A673 (cell line): ENCODE data around the gene HNRNPA1L2. TPM values are rescaled to one million over a fixed set of nuclear protein-coding genes. Genes with fewer than 3 reads are reported as not detected.
"Not testable (repeated sequence)": the region's sequence is repeated elsewhere in the genome, so short reads cannot be mapped to it uniquely, and the experiment has no call there.

Source experiments
- BruUV-seq: library from RNA; stranded (reverse); fragments of 400-500 nt; replicated peaks from 2 replicates; lab custom pipeline; 2021; lab: Mats Ljungman, UMichigan
- CTCF ChIA-PET: fragments of 300-600 bp; sonication (Branson Sonifier 250); formaldehyde crosslinking; loops from one replicate; lab custom pipeline; 2022; ENCODE audit warnings: antibody characterized with exemption; lab: Charles Lee
- POLR2A ChIA-PET: fragments of 300-600 bp; sonication (Branson Sonifier 250); formaldehyde crosslinking; loops from one replicate; lab custom pipeline; 2022; ENCODE audit warnings: antibody characterized with exemption; ENCODE audit not compliant: low non-redundant PET; lab: Charles Lee
- DNase-seq: peaks from one replicate; pipeline ENCODE4 v3.0.0-alpha.2; 2015; ENCODE audit warnings: low spot score
- H3K27ac ChIP-seq: fragments of 200-600 bp; sonication (generic); 2 replicates; pipeline ENCODE4 v1.5.1; 2016; ENCODE audit warnings: mixed run types, low read depth, mild to moderate bottlenecking, mixed read lengths, antibody characterized with exemption, low read length; ENCODE audit not compliant: poor library complexity, severe bottlenecking
- H3K27me3 ChIP-seq: fragments of 200-600 bp; sonication (generic); replicated peaks from 2 replicates; pipeline ENCODE4 v1.6.1; 2017; ENCODE audit warnings: mixed run types, low read depth, mild to moderate bottlenecking, mixed read lengths, antibody characterized with exemption, low read length; ENCODE audit not compliant: insufficient read depth, poor library complexity
- H3K36me3 ChIP-seq: fragments of 200-600 bp; sonication (generic); 2 replicates; pipeline ENCODE4 v1.6.1; 2016; ENCODE audit warnings: mixed run types, mild to moderate bottlenecking, mixed read lengths, antibody characterized with exemption, low read length; ENCODE audit not compliant: insufficient read depth, poor library complexity, severe bottlenecking
- H3K4me1 ChIP-seq: fragments of 200-600 bp; sonication (generic); 2 replicates; pipeline ENCODE4 v1.6.1; 2017; ENCODE audit warnings: mixed run types, mild to moderate bottlenecking, mixed read lengths, antibody characterized with exemption, low read length; ENCODE audit not compliant: insufficient read depth, poor library complexity, severe bottlenecking
- H3K4me3 ChIP-seq: fragments of 200-600 bp; sonication (generic); 2 replicates; pipeline ENCODE4 v1.5.1; 2016; ENCODE audit warnings: low read depth, mixed run types, mild to moderate bottlenecking, mixed read lengths, low read length; ENCODE audit not compliant: poor library complexity, severe bottlenecking
- H3K9me3 ChIP-seq: fragments of 200-600 bp; sonication (generic); 2 replicates; pipeline ENCODE4 v1.6.1; 2016; ENCODE audit warnings: mixed run types, low read depth, mild to moderate bottlenecking, mixed read lengths, antibody characterized with exemption, low read length; ENCODE audit not compliant: poor library complexity, severe bottlenecking
- EZH2 ChIP-seq: fragments of 200-600 bp; sonication (generic); IDR thresholded peaks from 2 replicates; pipeline ENCODE4 v1.6.1; 2017; ENCODE audit warnings: borderline replicate concordance, low read depth, mild to moderate bottlenecking, mixed read lengths, antibody characterized with exemption, low read length; ENCODE audit not compliant: poor library complexity, severe bottlenecking
- intact Hi-C: fragments of 100-400 bp; cut with micrococcal nuclease; formaldehyde crosslinking; loops from one replicate; pipeline ENCODE4 v1.10.0; 2022; ENCODE audit not compliant: unreplicated experiment
- total RNA-seq: library from RNA; stranded (reverse); gene quantifications from 2 replicates; pipeline ENCODE4 v1.2.3, GENCODE V29; 2021
- TF ChIP-seq, protein P1 (sequence below): fragments of 300-800, 200-600 bp; sonication (generic); conservative IDR thresholded peaks from 2 replicates; pipeline ENCODE4 v1.5.1; 2017; ENCODE audit warnings: low read depth, mild to moderate bottlenecking, antibody characterized with exemption, low read length, moderate library complexity, mixed read lengths

The HNRNPA1L2 gene
- total RNA-seq, 1 experiment from 2014 or later, result 10.1 TPM

- BruUV-seq, result TSS peak; percentile 77
- Histone ChIP-seq H3K4me1 (no peaks in the 10 kb centered on the region), H3K27ac (peak overlapping the region; percentile 72), H3K4me3 (peak overlapping the region; percentile 78), H3K27me3 (no peaks in the 10 kb centered on the region), H3K36me3 (no peaks in the 10 kb centered on the region), H3K9me3 (no peaks in the 10 kb centered on the region)
- CTCF ChIA-PET, result no interaction called here
- POLR2A ChIA-PET, result interaction anchor here (0.5 kb wide), 1 partner anchor 76 kb away, joined by 3 read pairs; no protein-coding TSS in a partner anchor
- DNase-seq, result peak; percentile 94
- TF ChIP-seq EZH2, result no peak
- TF ChIP-seq, protein P1, sequence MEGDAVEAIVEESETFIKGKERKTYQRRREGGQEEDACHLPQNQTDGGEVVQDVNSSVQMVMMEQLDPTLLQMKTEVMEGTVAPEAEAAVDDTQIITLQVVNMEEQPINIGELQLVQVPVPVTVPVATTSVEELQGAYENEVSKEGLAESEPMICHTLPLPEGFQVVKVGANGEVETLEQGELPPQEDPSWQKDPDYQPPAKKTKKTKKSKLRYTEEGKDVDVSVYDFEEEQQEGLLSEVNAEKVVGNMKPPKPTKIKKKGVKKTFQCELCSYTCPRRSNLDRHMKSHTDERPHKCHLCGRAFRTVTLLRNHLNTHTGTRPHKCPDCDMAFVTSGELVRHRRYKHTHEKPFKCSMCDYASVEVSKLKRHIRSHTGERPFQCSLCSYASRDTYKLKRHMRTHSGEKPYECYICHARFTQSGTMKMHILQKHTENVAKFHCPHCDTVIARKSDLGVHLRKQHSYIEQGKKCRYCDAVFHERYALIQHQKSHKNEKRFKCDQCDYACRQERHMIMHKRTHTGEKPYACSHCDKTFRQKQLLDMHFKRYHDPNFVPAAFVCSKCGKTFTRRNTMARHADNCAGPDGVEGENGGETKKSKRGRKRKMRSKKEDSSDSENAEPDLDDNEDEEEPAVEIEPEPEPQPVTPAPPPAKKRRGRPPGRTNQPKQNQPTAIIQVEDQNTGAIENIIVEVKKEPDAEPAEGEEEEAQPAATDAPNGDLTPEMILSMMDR, result no peak
- intact Hi-C loops, result loop anchor here (1.0 kb wide), 1 partner anchor 35 kb away; the partner anchor contains the start of gene SUGT1
These were observed 24.9 kb upstream of the HNRNPA1L2 start for GRCh38 chr13:52617070-52618060.

DNA sequence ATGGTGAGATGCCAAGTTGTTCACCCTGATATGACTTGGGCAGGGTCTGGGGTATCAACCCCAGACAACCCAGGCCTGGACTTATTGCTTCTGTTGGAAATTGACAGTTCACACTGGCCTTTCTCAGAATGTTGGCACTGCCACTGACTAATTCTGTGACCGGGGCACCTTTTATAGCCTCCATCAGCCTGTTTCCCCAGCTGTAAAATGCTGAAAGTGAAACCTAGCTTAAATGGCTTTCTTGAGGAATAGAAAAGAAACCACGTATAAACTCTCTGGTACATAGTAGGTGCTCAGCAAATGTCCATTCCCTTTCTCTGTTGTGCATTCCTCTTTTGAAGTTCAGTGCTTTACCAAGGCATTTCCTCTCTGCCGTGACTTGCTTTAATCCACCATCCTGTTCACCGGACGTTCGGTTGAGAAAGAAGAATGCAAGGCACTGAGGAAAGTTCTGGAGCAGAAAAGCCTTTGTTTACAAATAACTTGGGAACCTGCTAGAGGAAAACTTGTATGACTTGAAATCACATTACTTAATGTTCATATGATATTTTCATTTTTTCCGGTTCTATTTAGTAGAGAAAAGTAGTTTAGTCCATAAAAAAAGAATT, 11.0 kb upstream of the HNRNPA1L2 start:
- BruUV-seq, H3K4me3 ChIP-seq: not testable (repeated sequence)

DNA sequence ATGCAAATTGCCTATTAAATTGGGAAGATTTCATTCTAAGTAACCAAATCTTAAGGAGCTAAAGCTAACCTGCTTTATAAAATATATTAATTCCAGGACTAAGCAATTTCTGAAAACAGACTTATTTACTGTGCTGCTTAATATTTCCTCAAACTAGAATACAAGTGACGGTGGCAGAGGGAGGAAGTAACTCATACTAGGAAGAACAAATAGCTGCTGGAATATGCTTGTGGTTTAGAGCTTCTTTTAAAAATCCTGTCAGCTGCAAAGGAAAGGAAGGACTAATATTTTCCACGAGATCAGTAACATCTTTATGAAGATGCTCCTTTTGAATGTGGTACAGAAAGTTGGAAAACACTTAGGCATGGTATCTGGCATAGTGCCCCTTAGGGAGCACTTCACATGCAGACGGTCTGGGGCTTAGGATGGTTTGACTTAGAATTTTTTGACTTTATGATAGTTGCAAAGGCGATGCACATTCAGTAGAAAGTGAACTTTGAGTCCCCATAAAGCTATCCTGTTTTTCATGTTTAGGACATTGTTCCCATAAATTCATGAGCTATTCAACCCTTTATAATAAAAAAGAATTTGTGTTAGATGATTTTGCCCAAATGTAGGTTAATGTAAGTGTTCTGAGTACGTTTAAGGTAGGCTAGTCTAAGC, 3.4 kb upstream of the HNRNPA1L2 start:
- ChIA-PET POLR2A (interaction anchor here (1.1 kb wide), 1 partner anchor 329 kb away, joined by 17 read pairs; no protein-coding TSS in a partner anchor), CTCF (no interaction called here)
- no TSS peak for BruUV-seq
- intact Hi-C loops, result no loop called here
- Histone ChIP-seq H3K36me3 (no peaks in the 10 kb centered on the region), H3K4me1 (no peaks in the 10 kb centered on the region), H3K9me3 (no peaks in the 10 kb centered on the region), H3K4me3 (no peak overlapping the region), H3K27me3 (no peaks in the 10 kb centered on the region), H3K27ac (no peak overlapping the region)
- DNase-seq, result no peak
- TF ChIP-seq EZH2, result no peak
- TF ChIP-seq, protein P1, result no peak

More for the DNA sequence above, 11.0 kb upstream of the HNRNPA1L2 start:
- H3K27me3 ChIP-seq, intact Hi-C loops, H3K36me3 ChIP-seq, H3K4me1 ChIP-seq, DNase-seq, POLR2A ChIA-PET, H3K9me3 ChIP-seq, CTCF ChIA-PET, H3K27ac ChIP-seq: not testable (repeated sequence)
